GM23248 (cell line): ENCODE measurements around the gene ALDOB. TPM values are rescaled to one million over a fixed set of nuclear protein-coding genes. Genes with fewer than 3 reads are reported as not detected.

ENCODE experiments used
- DNase-seq: peaks from one replicate; pipeline ENCODE4 v3.0.0-alpha.2; 2015
- H2AFZ ChIP-seq: fragments of 200-600 bp; sonication (generic); 2 replicates; pipeline ENCODE4 v1.6.1; 2016; ENCODE audit warnings: antibody characterized with exemption
- H3F3A ChIP-seq: fragments of 200-600 bp; sonication (generic); 2 replicates; pipeline ENCODE4 v1.6.1; 2016; ENCODE audit warnings: mild to moderate bottlenecking, antibody characterized with exemption, mixed run types; ENCODE audit not compliant: insufficient read depth
- H3K27ac ChIP-seq: fragments of 200-600 bp; sonication (generic); 2 replicates; pipeline ENCODE4 v1.5.1; 2016; ENCODE audit warnings: mild to moderate bottlenecking
- H3K27me3 ChIP-seq: fragments of 200-600 bp; sonication (generic); replicated peaks from 2 replicates; pipeline ENCODE4 v1.6.1; 2016; ENCODE audit warnings: mild to moderate bottlenecking; ENCODE audit not compliant: insufficient read depth
- H3K36me3 ChIP-seq: fragments of 200-600 bp; sonication (generic); 2 replicates; pipeline ENCODE4 v1.6.1; 2016; ENCODE audit warnings: low read depth, mild to moderate bottlenecking
- H3K4me1 ChIP-seq: fragments of 200-600 bp; sonication (generic); 2 replicates; pipeline ENCODE4 v1.6.1; 2016; ENCODE audit warnings: mild to moderate bottlenecking; ENCODE audit not compliant: insufficient read depth
- H3K4me2 ChIP-seq: fragments of 200-600 bp; sonication (generic); one replicate; pipeline ENCODE4 v1.6.1; 2016; ENCODE audit warnings: mild to moderate bottlenecking; ENCODE audit not compliant: unreplicated experiment
- H3K4me3 ChIP-seq: fragments of 200-600 bp; sonication (generic); 2 replicates; pipeline ENCODE4 v1.5.1; 2016; ENCODE audit warnings: mild to moderate bottlenecking
- H3K79me2 ChIP-seq: fragments of 200-600 bp; sonication (generic); 2 replicates; pipeline ENCODE4 v1.6.1; 2016; ENCODE audit warnings: mild to moderate bottlenecking; ENCODE audit not compliant: insufficient read depth
- H3K9ac ChIP-seq: fragments of 200-600 bp; sonication (generic); 2 replicates; pipeline ENCODE4 v1.6.1; 2016; ENCODE audit warnings: mild to moderate bottlenecking
- H3K9me2 ChIP-seq: fragments of 200-600 bp; sonication (generic); 2 replicates; pipeline ENCODE4 v1.6.1; 2016; ENCODE audit warnings: mixed run types, mild to moderate bottlenecking, moderate library complexity; ENCODE audit not compliant: insufficient read depth
- H3K9me3 ChIP-seq: fragments of 200-600 bp; sonication (generic); one replicate; pipeline ENCODE4 v1.6.1; 2017; ENCODE audit warnings: low read depth
- H4K20me1 ChIP-seq: fragments of 200-600 bp; sonication (generic); 2 replicates; pipeline ENCODE4 v1.6.0; 2016; ENCODE audit not compliant: insufficient read depth
- EZH2 ChIP-seq: fragments of 200-600 bp; sonication (generic); IDR thresholded peaks from 2 replicates; pipeline ENCODE4 v1.6.1; 2018; ENCODE audit warnings: antibody characterized with exemption, mild to moderate bottlenecking; ENCODE audit not compliant: insufficient read depth, poor library complexity, severe bottlenecking
- EZH2phosphoT487 ChIP-seq: fragments of 200-600 bp; sonication (generic); IDR thresholded peaks from 2 replicates; pipeline ENCODE4 v1.6.1; 2018; ENCODE audit warnings: antibody characterized with exemption, moderate library complexity, mild to moderate bottlenecking, low read depth; ENCODE audit not compliant: insufficient read depth
- WGBS, 2 experiments: methylation state at CpG; one replicate each; pipeline ENCODE4 v1.1.6; 2015 to 2017; ENCODE audit warnings: low lambda C conversion rate in 2 of 2, low coverage in 1 of 2; ENCODE audit errors: missing lambda C conversion rate in 2 of 2; 5-methylcytosine and 5-hydroxymethylcytosine counted together
- in situ Hi-C: fragments of 300-500 bp; cut with MboI; formaldehyde crosslinking; loops from 2 replicates; pipeline ENCODE4 v1.15.0; 2020
- polyA plus RNA-seq: library from polyadenylated mRNA; unstranded; fragments of >200 nt; fragmentation: Nextera tagmentation; extraction: Ambion mirVana; gene quantifications from 2 replicates; pipeline ENCODE4 v1.2.1, GENCODE V29; 2016
- total RNA-seq: library from RNA; depleted of rRNA; stranded (reverse); fragments of >200 nt; shearing (Covaris generic); gene quantifications from 2 replicates; pipeline ENCODE4 v1.2.3, GENCODE V29; 2014

The ALDOB gene
- total and polyA plus RNA-seq, 2 experiments from 2014 or later: 0.08 TPM; not detected in 1

GRCh38 chr9:101479338-101480030, 43.9 kb upstream of the ALDOB start:
- H3K4me3 ChIP-seq: no peak overlapping the region
- in situ Hi-C loops: no loop called here
- 82 to 89% methylated on average over 4 of the region's 4 CpGs for WGBS, 2 experiments
- H3K9me2 ChIP-seq: no peaks in the 10 kb centered on the region
- H3K9me3 ChIP-seq: no peaks in the 10 kb centered on the region
- no peak for DNase-seq
- H3K36me3 ChIP-seq: peaks cover 4% of the 10 kb centered on the region
- H2AFZ ChIP-seq: no peak overlapping the region
- H3K27me3 ChIP-seq: no peaks in the 10 kb centered on the region
- H3F3A ChIP-seq: no peaks in the 10 kb centered on the region
- H4K20me1 ChIP-seq: no peaks in the 10 kb centered on the region
- peaks cover 52% of the 10 kb centered on the region for H3K79me2 ChIP-seq
- no peak overlapping the region for H3K9ac ChIP-seq
- no peak overlapping the region for H3K4me2 ChIP-seq
- peaks cover 16% of the 10 kb centered on the region; the same call in 1 of the 2 replicates for H3K4me1 ChIP-seq
- TF ChIP-seq EZH2 (no peak), EZH2phosphoT487 (no peak)
- no peak overlapping the region for H3K27ac ChIP-seq

GRCh38 chr9:101478906-101479305, 43.3 kb upstream of the ALDOB start:
- no peak overlapping the region for H3K9ac ChIP-seq
- no peak overlapping the region for H3K27ac ChIP-seq
- H3K4me2 ChIP-seq: no peak overlapping the region
- no peaks in the 10 kb centered on the region for H3K27me3 ChIP-seq
- H3K9me3 ChIP-seq: no peaks in the 10 kb centered on the region
- DNase-seq: no peak
- 66 to 80% methylated on average over 3 of the region's 3 CpGs for WGBS, 2 experiments
- H3F3A ChIP-seq: no peaks in the 10 kb centered on the region
- TF ChIP-seq EZH2: no peak
- no peak for TF ChIP-seq EZH2phosphoT487
- peaks cover 16% of the 10 kb centered on the region; the same call in 1 of the 2 replicates for H3K4me1 ChIP-seq
- in situ Hi-C loops: no loop called here
- H4K20me1 ChIP-seq: no peaks in the 10 kb centered on the region
- no peak overlapping the region for H2AFZ ChIP-seq
- H3K4me3 ChIP-seq: no peak overlapping the region
- H3K36me3 ChIP-seq: peaks cover 9% of the 10 kb centered on the region
- H3K9me2 ChIP-seq: no peaks in the 10 kb centered on the region
- peaks cover 46% of the 10 kb centered on the region for H3K79me2 ChIP-seq

- TF ChIP-seq EZH2 (no peak), EZH2phosphoT487 (no peak)
- 66 to 69% methylated on average over 4 of the region's 4 CpGs for WGBS, 2 experiments
- no peaks in the 10 kb centered on the region for H3K27me3 ChIP-seq
- no peak overlapping the region for H3K9ac ChIP-seq
- no peaks in the 10 kb centered on the region for H3K9me2 ChIP-seq
- no peaks in the 10 kb centered on the region for H3K9me3 ChIP-seq
- H3K27ac ChIP-seq: no peak overlapping the region
- peaks cover 41% of the 10 kb centered on the region for H3K79me2 ChIP-seq
- H2AFZ ChIP-seq: no peak overlapping the region
- DNase-seq: no peak
- peaks cover 11% of the 10 kb centered on the region for H3K36me3 ChIP-seq
- H3K4me3 ChIP-seq: no peak overlapping the region
- in situ Hi-C loops: no loop called here
- H3K4me1 ChIP-seq: peaks cover 16% of the 10 kb centered on the region; the same call in 1 of the 2 replicates
- H4K20me1 ChIP-seq: no peaks in the 10 kb centered on the region
- H3K4me2 ChIP-seq: no peak overlapping the region
- H3F3A ChIP-seq: no peaks in the 10 kb centered on the region
Observed at GRCh38 chr9:101478444-101478843, 42.9 kb upstream of the ALDOB start.

GRCh38 chr9:101477736-101478135, 42.2 kb upstream of the ALDOB start:
- no peak overlapping the region for H3K9ac ChIP-seq
- no peak overlapping the region for H2AFZ ChIP-seq
- TF ChIP-seq EZH2phosphoT487 (no peak), EZH2 (no peak)
- H3K27ac ChIP-seq: no peak overlapping the region
- peaks cover 34% of the 10 kb centered on the region for H3K79me2 ChIP-seq
- peaks cover 11% of the 10 kb centered on the region for H3K36me3 ChIP-seq
- no peaks in the 10 kb centered on the region for H3K27me3 ChIP-seq
- peak; percentile 59 for DNase-seq
- in situ Hi-C loops: no loop called here
- 64 to 68% methylated on average over 1 of the region's 1 CpG for WGBS, 2 experiments
- peaks cover 16% of the 10 kb centered on the region; the same call in 1 of the 2 replicates for H3K4me1 ChIP-seq
- no peaks in the 10 kb centered on the region for H3F3A ChIP-seq
- H3K9me3 ChIP-seq: no peaks in the 10 kb centered on the region
- H3K4me2 ChIP-seq: no peak overlapping the region
- H4K20me1 ChIP-seq: no peaks in the 10 kb centered on the region
- H3K9me2 ChIP-seq: no peaks in the 10 kb centered on the region
- no peak overlapping the region for H3K4me3 ChIP-seq
